ENCODE results near the gene FOXN3.

DNA sequence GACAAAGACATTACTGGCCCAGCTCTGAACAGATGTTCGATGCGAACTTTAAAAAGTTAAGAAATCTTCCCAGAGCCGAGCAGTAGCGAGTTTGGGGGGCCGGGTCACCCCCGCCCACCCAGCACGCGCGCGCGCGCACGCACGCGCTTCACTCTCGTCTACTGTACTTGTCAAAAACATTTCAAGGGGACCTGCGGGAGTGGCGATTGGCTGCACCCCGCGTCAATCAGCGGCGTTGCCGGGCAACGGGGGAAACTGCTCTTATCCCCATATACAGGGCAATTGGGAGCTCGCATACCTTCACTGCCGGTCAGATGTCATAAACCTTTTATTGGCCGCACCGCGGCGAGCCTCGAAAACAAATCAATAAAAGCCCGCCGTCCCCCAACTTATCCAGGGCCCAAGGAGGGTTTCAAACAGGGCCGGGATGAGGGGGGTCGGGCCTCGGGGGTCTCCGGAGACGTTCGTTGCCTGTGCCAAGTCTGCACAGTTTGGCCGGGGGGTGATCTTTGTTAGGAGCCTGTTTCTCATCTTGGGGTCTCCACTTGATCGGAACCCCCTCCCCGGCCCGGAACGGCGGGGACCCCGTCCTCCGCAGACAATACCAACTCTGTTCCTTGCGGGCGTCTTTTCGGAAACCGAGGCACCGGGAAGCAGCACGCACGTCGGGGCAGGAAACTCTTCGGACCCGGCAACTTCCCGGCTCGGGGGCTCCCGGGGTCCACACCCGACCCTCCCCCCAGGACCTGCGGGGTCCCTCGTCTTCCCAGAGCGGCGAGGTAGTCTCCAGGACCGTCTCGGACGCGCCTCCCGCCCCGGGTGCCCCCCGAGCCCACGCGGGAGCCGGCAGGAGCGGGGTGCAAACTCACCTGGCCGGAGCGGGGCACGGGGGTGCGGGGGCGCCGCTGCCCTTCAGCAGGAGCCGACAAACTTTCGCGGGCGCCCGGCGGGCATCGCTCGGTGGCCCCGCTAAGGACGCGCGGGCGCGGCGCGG is 734 bp downstream of the FOXN3 start:
- TF ChIP-seq, protein P1, sequence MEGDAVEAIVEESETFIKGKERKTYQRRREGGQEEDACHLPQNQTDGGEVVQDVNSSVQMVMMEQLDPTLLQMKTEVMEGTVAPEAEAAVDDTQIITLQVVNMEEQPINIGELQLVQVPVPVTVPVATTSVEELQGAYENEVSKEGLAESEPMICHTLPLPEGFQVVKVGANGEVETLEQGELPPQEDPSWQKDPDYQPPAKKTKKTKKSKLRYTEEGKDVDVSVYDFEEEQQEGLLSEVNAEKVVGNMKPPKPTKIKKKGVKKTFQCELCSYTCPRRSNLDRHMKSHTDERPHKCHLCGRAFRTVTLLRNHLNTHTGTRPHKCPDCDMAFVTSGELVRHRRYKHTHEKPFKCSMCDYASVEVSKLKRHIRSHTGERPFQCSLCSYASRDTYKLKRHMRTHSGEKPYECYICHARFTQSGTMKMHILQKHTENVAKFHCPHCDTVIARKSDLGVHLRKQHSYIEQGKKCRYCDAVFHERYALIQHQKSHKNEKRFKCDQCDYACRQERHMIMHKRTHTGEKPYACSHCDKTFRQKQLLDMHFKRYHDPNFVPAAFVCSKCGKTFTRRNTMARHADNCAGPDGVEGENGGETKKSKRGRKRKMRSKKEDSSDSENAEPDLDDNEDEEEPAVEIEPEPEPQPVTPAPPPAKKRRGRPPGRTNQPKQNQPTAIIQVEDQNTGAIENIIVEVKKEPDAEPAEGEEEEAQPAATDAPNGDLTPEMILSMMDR (IDR thresholded peaks at IDR 0.05; ENCODE audit: poor library complexity, severe bottlenecking), result no peak
- peak; percentile 37 for TF ChIP-seq TAF1 (IDR thresholded peaks at IDR 0.05; ENCODE audit: low read depth)

All from neural cell (in vitro differentiated cells).